Lower leg skin (tissue), 4 donors: Measurements from ENCODE around the gene PRPF40A. TPM values are rescaled to one million over a fixed set of nuclear protein-coding genes. Genes with fewer than 3 reads are reported as not detected.

Experiments
- DNase-seq, 2 donors: peaks; one replicate each; pipeline ENCODE4 v3.0.0-alpha.2; 2019; ENCODE audit warnings: low spot score in 2 of 2
- H3K4me3 ChIP-seq: fragments of 200-600 bp; sonication (generic); 2 replicates; pipeline ENCODE4 v1.5.1; 2017; ENCODE audit warnings: mild to moderate bottlenecking, low read depth; ENCODE audit not compliant: poor library complexity, severe bottlenecking
- POLR2A ChIP-seq, 2 donors: fragments of 450-650 bp; IDR thresholded peaks; one replicate each; pipeline ENCODE4 v1.6.1; 2016 to 2017; ENCODE audit warnings: antibody characterized with exemption in 2 of 2, mild to moderate bottlenecking in 1 of 2, moderate library complexity in 1 of 2
- WGBS, 2 donors: methylation state at CpG; one replicate each; pipeline ENCODE4 v1.1.5; 2018; 5-methylcytosine and 5-hydroxymethylcytosine counted together
- intact Hi-C: fragments of 100-400 bp; cut with DNase I; formaldehyde crosslinking; loops from one replicate; pipeline ENCODE4 v1.15.0; 2023; ENCODE audit warnings: low total_unique reads
- total RNA-seq, 4 donors: library from RNA; depleted of rRNA; stranded (reverse); fragments of >200 nt; gene quantifications; one replicate each; pipeline ENCODE4 v1.1.0, GENCODE V29; 2016
- TF ChIP-seq, protein P1 (sequence below), 3 donors: fragments of 450-650 bp; IDR thresholded peaks; one replicate each; pipeline ENCODE4 v1.5.1; 2016; ENCODE audit warnings: antibody characterized with exemption in 3 of 3, mild to moderate bottlenecking in 3 of 3, moderate library complexity in 2 of 3

The PRPF40A gene
- total RNA-seq, 4 donors from 2014 or later, result 70.9 to 137 (median 83.2) TPM

DNA sequence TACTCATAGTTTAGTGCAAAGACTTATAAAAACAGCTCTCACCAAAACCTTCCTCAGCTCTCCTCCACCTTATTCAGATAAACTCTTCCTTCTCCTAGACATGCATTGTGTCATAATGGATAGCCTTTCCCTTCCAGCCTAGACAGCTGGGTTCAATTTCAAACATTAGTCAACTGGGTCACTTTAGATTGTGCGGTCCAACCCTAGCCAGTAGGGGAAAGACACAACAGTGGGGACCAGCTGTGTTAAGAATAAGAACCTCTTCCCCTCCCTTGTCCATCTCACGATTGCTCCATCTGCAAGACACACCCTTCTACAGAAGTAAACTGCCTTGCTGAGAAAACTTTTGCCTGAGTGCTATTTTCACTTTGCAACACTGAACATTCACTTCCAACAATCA lies 8.5 kb downstream of the PRPF40A start:
- DNase-seq, result no peak
- 93 to 95% methylated on average over 2 of the region's 2 CpGs for WGBS, 2 donors
- TF ChIP-seq, protein P1, sequence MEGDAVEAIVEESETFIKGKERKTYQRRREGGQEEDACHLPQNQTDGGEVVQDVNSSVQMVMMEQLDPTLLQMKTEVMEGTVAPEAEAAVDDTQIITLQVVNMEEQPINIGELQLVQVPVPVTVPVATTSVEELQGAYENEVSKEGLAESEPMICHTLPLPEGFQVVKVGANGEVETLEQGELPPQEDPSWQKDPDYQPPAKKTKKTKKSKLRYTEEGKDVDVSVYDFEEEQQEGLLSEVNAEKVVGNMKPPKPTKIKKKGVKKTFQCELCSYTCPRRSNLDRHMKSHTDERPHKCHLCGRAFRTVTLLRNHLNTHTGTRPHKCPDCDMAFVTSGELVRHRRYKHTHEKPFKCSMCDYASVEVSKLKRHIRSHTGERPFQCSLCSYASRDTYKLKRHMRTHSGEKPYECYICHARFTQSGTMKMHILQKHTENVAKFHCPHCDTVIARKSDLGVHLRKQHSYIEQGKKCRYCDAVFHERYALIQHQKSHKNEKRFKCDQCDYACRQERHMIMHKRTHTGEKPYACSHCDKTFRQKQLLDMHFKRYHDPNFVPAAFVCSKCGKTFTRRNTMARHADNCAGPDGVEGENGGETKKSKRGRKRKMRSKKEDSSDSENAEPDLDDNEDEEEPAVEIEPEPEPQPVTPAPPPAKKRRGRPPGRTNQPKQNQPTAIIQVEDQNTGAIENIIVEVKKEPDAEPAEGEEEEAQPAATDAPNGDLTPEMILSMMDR (IDR thresholded peaks at IDR 0.05), result no peak
- TF ChIP-seq POLR2A (IDR thresholded peaks at IDR 0.05), result no peak
- H3K4me3 ChIP-seq, result no peak overlapping the region
- intact Hi-C loops, result no loop called here

DNA sequence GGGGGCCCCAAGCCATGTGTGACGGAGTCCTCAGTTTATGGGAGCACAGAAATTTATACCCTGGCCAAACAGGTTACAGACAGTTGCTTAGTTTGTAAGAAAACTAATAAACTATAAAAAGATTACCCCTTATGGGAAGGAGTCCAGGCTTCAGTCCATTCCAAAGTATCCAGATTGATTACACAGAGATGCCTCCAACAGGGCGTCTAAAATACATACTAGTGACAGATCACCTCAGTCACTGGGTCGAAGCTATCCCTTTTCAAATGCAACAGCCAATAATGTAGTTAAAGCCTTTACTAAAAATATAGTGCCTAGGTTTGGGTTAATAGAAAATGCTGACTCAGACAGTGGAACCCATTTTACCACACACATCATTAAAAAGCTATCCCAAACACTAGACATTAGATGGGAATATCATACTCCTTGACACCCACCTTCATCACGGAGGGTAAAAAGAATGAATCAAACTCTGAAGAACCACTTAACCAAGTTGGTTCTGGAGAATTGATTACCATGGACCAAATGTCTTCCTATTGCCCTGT lies 10.7 kb downstream of the PRPF40A start:
- TF ChIP-seq, protein P1 (IDR thresholded peaks at IDR 0.05), result no peak
- no peak for TF ChIP-seq POLR2A (IDR thresholded peaks at IDR 0.05)
- no peak overlapping the region for H3K4me3 ChIP-seq
- intact Hi-C loops, result no loop called here
- no peak for DNase-seq
- whole genome bisulfite sequencing, 2 donors, result 89 to 93% methylated on average over 4 of the region's 4 CpGs

DNA sequence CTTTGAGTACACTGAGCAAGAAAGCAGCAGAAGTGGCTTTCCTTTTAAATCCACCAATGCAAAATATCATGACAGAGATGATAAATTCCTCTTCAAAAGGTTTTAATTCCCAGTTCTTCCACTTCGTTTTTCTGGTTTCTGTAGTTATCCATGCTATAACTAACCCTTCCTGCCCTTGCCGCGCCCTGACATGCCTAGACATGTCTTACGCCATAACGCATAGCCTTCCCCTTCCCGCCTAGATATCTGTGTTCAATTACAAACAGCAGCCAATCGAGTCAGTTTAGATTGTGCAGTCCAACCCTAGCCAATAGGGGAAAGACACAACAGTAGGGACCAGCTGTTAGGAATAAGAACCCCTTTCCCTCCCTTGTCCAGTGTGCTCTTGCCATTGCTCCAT lies 16.1 kb downstream of the PRPF40A start:
- intact Hi-C loops, result no loop called here
- no peak overlapping the region for H3K4me3 ChIP-seq
- TF ChIP-seq, protein P1 (IDR thresholded peaks at IDR 0.05), result no peak
- TF ChIP-seq POLR2A (IDR thresholded peaks at IDR 0.05), result no peak
- DNase-seq, result no peak
- WGBS, 2 donors, result 87 to 91% methylated on average over 7 of the region's 7 CpGs

DNA sequence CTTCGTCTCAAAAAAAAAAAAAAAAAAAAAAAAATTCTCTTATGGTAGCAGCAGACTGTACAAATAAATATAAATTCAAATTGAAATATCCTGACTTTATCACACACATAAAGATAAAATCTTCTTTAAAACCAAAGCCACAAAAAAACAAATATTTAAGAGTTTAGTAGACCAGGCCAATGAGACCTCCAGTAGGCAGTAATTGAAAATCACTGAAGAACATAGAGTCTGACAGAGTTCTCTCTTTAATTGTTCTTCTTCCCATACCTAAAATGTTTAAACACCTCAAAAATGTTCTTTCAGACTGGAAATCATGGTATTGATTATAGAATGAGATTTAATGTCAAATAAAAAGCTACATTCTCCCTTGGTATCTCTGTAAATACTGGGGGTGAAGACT lies 20.8 kb downstream of the PRPF40A start:
- TF ChIP-seq, protein P1 (IDR thresholded peaks at IDR 0.05), result no peak
- no peak for TF ChIP-seq POLR2A (IDR thresholded peaks at IDR 0.05)
- H3K4me3 ChIP-seq, result no peak overlapping the region
- DNase-seq, result no peak
- intact Hi-C loops, result no loop called here
- 84 to 91% methylated on average over 1 of the region's 1 CpG for WGBS, 2 donors

DNA sequence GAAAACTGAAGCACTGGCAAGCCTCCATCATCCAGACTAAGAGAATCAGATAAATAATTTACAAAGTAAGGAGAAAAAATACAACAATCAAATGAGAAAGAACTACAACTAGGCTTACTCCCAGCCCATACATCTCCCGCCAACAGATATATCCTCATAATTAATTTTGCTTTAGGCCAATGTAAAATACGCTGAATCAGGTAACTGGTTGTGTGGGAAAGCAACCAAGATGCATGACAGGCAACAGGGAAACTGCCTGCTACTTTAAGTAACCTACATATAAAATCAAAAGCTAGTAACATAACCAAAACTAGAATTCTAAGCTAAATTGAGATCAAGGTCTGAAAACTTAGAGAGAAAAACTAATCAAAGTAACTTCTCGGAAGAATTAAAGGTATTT lies 21.5 kb downstream of the PRPF40A start:
- DNase-seq, result no peak
- intact Hi-C loops, result no loop called here
- no peak for TF ChIP-seq POLR2A (IDR thresholded peaks at IDR 0.05)
- TF ChIP-seq, protein P1 (IDR thresholded peaks at IDR 0.05), result no peak
- no peak overlapping the region for H3K4me3 ChIP-seq
- WGBS, 2 donors, result 69 to 80% methylated on average over 3 of the region's 3 CpGs

DNA sequence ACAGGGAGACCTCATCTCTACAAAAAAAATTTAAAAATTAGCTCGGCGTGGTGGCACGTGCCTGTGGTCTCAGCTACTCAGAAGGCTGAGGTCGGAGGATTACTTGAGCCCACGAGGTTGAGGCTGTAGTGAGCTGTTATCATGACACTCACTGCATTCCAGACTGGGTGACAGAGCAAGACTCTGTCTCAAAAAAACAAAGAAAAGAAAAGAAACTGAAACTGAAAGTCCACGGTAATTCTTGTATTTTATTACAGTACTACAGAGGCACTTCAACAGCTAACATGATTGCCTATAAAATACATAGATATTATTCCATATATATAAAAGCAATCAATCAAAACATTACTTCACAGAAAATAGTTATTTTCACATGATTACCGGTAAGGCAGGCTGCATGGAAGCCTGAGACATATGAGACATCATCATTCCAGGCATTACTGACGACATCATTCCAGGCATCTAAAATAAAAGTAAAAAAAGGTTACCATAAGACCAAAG lies 23.1 kb downstream of the PRPF40A start:
- no peak for TF ChIP-seq POLR2A (IDR thresholded peaks at IDR 0.05)
- TF ChIP-seq, protein P1 (IDR thresholded peaks at IDR 0.05), result no peak
- H3K4me3 ChIP-seq, result no peak overlapping the region
- no peak for DNase-seq
- intact Hi-C loops, result no loop called here
- 60 to 64% methylated on average over 8 of the region's 8 CpGs for WGBS, 2 donors
